H9 (cell line): ENCODE data around the gene GPALPP1. TPM values are rescaled to one million over a fixed set of nuclear protein-coding genes. Genes with fewer than 3 reads are reported as not detected.

Experiments used
- DNase-seq: peaks from one replicate; pipeline ENCODE4 v3.0.0-alpha.2; 2017
- H2AFZ ChIP-seq: one replicate; pipeline ENCODE4 v1.6.1; 2013; ENCODE audit warnings: mild to moderate bottlenecking, low read length, control low read depth, moderate library complexity
- H2AK5ac ChIP-seq: 2 replicates; pipeline ENCODE4 v1.6.1; 2013; ENCODE audit warnings: low read length, control low read depth, mixed read lengths; ENCODE audit not compliant: insufficient read length
- H2BK120ac ChIP-seq: one replicate; pipeline ENCODE4 v1.6.1; 2013; ENCODE audit warnings: low read depth, mild to moderate bottlenecking, low read length, control low read depth, inconsistent platforms; ENCODE audit not compliant: poor library complexity, severe bottlenecking
- H2BK12ac ChIP-seq: 2 replicates; pipeline ENCODE4 v1.6.1; 2013; ENCODE audit warnings: low read length, control low read depth, mixed read lengths, low read depth; ENCODE audit not compliant: insufficient read length
- H2BK15ac ChIP-seq: 2 replicates; pipeline ENCODE4 v1.6.1; 2013; ENCODE audit warnings: low read depth, low read length, control low read depth
- H2BK20ac ChIP-seq: one replicate; pipeline ENCODE4 v1.6.1; 2013; ENCODE audit warnings: low read depth, mild to moderate bottlenecking, low read length, control low read depth, inconsistent platforms; ENCODE audit not compliant: poor library complexity, severe bottlenecking
- H2BK5ac ChIP-seq: 2 replicates; pipeline ENCODE4 v1.6.1; 2013; ENCODE audit warnings: low read length, control low read depth, mixed read lengths; ENCODE audit not compliant: insufficient read length
- H3K14ac ChIP-seq: 2 replicates; pipeline ENCODE4 v1.6.1; 2013; ENCODE audit warnings: low read length, control low read depth; ENCODE audit not compliant: insufficient read depth
- H3K18ac ChIP-seq: 2 replicates; pipeline ENCODE4 v1.6.1; 2013; ENCODE audit warnings: low read depth, mild to moderate bottlenecking, mixed read lengths, low read length, control low read depth; ENCODE audit not compliant: insufficient read length
- H3K23ac ChIP-seq: 2 replicates; pipeline ENCODE4 v1.6.1; 2013; ENCODE audit warnings: low read length, control low read depth, mixed read lengths, low read depth; ENCODE audit not compliant: insufficient read length
- H3K23me2 ChIP-seq: 2 replicates; pipeline ENCODE4 v1.6.1; 2013; ENCODE audit warnings: low read depth, mild to moderate bottlenecking, mixed read lengths, low read length, control low read depth; ENCODE audit not compliant: insufficient read length, poor library complexity, severe bottlenecking
- H3K27ac ChIP-seq: 2 replicates; pipeline ENCODE4 v1.5.1; 2013; ENCODE audit warnings: low read length, control low read depth, mixed read lengths, low read depth; ENCODE audit not compliant: insufficient read length
- H3K27me3 ChIP-seq: 2 replicates; pipeline ENCODE4 v1.6.1; 2013; ENCODE audit warnings: low read length, control low read depth, inconsistent platforms; ENCODE audit not compliant: insufficient read depth
- H3K4ac ChIP-seq: 2 replicates; pipeline ENCODE4 v1.6.1; 2013; ENCODE audit warnings: low read depth, mild to moderate bottlenecking, control low read depth, inconsistent platforms, low read length, moderate library complexity
- H3K4me1 ChIP-seq: 2 replicates; pipeline ENCODE4 v1.6.1; 2013; ENCODE audit warnings: low read length, control low read depth, inconsistent platforms; ENCODE audit not compliant: insufficient read depth
- H3K4me2 ChIP-seq: 2 replicates; pipeline ENCODE4 v1.6.1; 2013; ENCODE audit warnings: low read length, control low read depth, mixed read lengths; ENCODE audit not compliant: insufficient read length, insufficient read depth
- H3K56ac ChIP-seq: 2 replicates; pipeline ENCODE4 v1.6.1; 2013; ENCODE audit warnings: low read depth, mild to moderate bottlenecking, mixed read lengths, low read length, control low read depth; ENCODE audit not compliant: insufficient read length
- H3K79me1 ChIP-seq: 2 replicates; pipeline ENCODE4 v1.6.1; 2013; ENCODE audit warnings: low read depth, mild to moderate bottlenecking, moderate library complexity, low read length, control low read depth, inconsistent platforms; ENCODE audit not compliant: insufficient read depth, poor library complexity, severe bottlenecking
- H3K79me2 ChIP-seq: 2 replicates; pipeline ENCODE4 v1.6.1; 2013; ENCODE audit warnings: low read length, control low read depth, inconsistent platforms; ENCODE audit not compliant: insufficient read depth
- H3K9ac ChIP-seq: 2 replicates; pipeline ENCODE4 v1.6.1; 2013; ENCODE audit warnings: low read length, control low read depth, mixed read lengths; ENCODE audit not compliant: insufficient read length; ENCODE audit errors: extremely low read depth
- H3K9me3 ChIP-seq: one replicate; pipeline ENCODE4 v1.6.1; 2013; ENCODE audit warnings: low read depth, low read length, inconsistent platforms; ENCODE audit not compliant: control insufficient read depth
- H3T11ph ChIP-seq: one replicate; pipeline ENCODE4 v1.6.1; 2013; ENCODE audit warnings: mild to moderate bottlenecking, low read length, control low read depth, inconsistent platforms
- H4K20me1 ChIP-seq: one replicate; pipeline ENCODE4 v1.6.1; 2013; ENCODE audit not compliant: control insufficient read depth, insufficient read length, insufficient read depth
- H4K5ac ChIP-seq: 2 replicates; pipeline ENCODE4 v1.6.1; 2013; ENCODE audit warnings: low read depth, mild to moderate bottlenecking, mixed read lengths, low read length, control low read depth; ENCODE audit not compliant: insufficient read length
- H4K8ac ChIP-seq: replicated peaks from 2 replicates; pipeline ENCODE4 v1.6.1; 2013; ENCODE audit warnings: low read length, control low read depth, mixed read lengths, low read depth; ENCODE audit not compliant: insufficient read length
- H4K91ac ChIP-seq: 2 replicates; pipeline ENCODE4 v1.6.1; 2013; ENCODE audit warnings: low read depth, mild to moderate bottlenecking, moderate library complexity, mixed read lengths, low read length, control low read depth; ENCODE audit not compliant: insufficient read length
- H3K27ac Mint-ChIP-seq, 3 experiments: 2 replicates in 2 of 3; 3 replicates in 1 of 3; pipeline ENCODE4 v1.8.0; 2020 to 2021; ENCODE audit warnings: mixed read lengths in 3 of 3, mild to moderate bottlenecking in 1 of 3, moderate library complexity in 1 of 3
- H3K27me3 Mint-ChIP-seq: 2 replicates; pipeline ENCODE4 v1.8.0; 2021; ENCODE audit warnings: low read depth, mild to moderate bottlenecking, moderate library complexity, mixed read lengths
- H3K36me3 Mint-ChIP-seq, 3 experiments: 2 replicates in 2 of 3; 3 replicates in 1 of 3; pipeline ENCODE4 v1.8.0; 2020 to 2021; ENCODE audit warnings: low read depth in 3 of 3, mixed read lengths in 3 of 3; ENCODE audit not compliant: insufficient read depth in 1 of 3
- H3K4me1 Mint-ChIP-seq, 2 experiments: 2 replicates each; pipeline ENCODE4 v1.8.0; 2020; ENCODE audit warnings: mixed read lengths in 2 of 2
- H3K4me3 Mint-ChIP-seq, 2 experiments: 2 replicates in 1 of 2; 3 replicates in 1 of 2; pipeline ENCODE4 v1.8.0; 2020 to 2021; ENCODE audit warnings: mild to moderate bottlenecking in 2 of 2, mixed read lengths in 2 of 2, moderate library complexity in 1 of 2
- H3K9me3 Mint-ChIP-seq, 2 experiments: 2 replicates in 1 of 2; 3 replicates in 1 of 2; pipeline ENCODE4 v1.8.0; 2020; ENCODE audit warnings: mild to moderate bottlenecking in 2 of 2, mixed read lengths in 2 of 2, moderate library complexity in 1 of 2
- WGBS: extraction: QIAGEN DNeasy Blood & Tissue Kit; methylation state at CpG from one replicate; pipeline ENCODE4 v1.1.7; 2013; ENCODE audit warnings: missing lambda C conversion rate, low lambda C conversion rate, mixed read lengths; ENCODE audit not compliant: insufficient read length; ENCODE audit errors: extremely low coverage; 5-methylcytosine and 5-hydroxymethylcytosine counted together
- total RNA-seq: library from RNA; stranded (reverse); gene quantifications from 2 replicates; pipeline ENCODE4 v1.2.1, GENCODE V29; 2021
- TF ChIP-seq, protein P1 (sequence below): fragments of 200-600 bp; sonication (generic); conservative IDR thresholded peaks from 3 replicates; pipeline ENCODE4 v1.8.0; 2021; ENCODE audit warnings: antibody characterized with exemption, mild to moderate bottlenecking

Gene GPALPP1
- total RNA-seq, 1 experiment from 2014 or later: 21.9 TPM

GRCh38 chr13:45048890-45049407 is 59.6 kb downstream of the GPALPP1 start:
- H3K79me2 ChIP-seq: no peaks in the 10 kb centered on the region
- H3K36me3 Mint-ChIP-seq: no peaks in the 10 kb centered on the region
- WGBS: no CpG with 5 or more reads among the region's 6 CpGs
- no peak overlapping the region for H3K4ac ChIP-seq
- H3K27me3 Mint-ChIP-seq: peaks cover 1% of the 10 kb centered on the region
- no peak overlapping the region for H3K18ac ChIP-seq
- no peaks in the 10 kb centered on the region for H3K9me3 Mint-ChIP-seq
- no peak overlapping the region for H3K23ac ChIP-seq
- H2BK5ac ChIP-seq: no peak overlapping the region
- no peak overlapping the region for H3K14ac ChIP-seq
- H3K4me1 Mint-ChIP-seq: peaks cover 20 to 39% of the 10 kb centered on the region in 2 experiments
- TF ChIP-seq, protein P1, sequence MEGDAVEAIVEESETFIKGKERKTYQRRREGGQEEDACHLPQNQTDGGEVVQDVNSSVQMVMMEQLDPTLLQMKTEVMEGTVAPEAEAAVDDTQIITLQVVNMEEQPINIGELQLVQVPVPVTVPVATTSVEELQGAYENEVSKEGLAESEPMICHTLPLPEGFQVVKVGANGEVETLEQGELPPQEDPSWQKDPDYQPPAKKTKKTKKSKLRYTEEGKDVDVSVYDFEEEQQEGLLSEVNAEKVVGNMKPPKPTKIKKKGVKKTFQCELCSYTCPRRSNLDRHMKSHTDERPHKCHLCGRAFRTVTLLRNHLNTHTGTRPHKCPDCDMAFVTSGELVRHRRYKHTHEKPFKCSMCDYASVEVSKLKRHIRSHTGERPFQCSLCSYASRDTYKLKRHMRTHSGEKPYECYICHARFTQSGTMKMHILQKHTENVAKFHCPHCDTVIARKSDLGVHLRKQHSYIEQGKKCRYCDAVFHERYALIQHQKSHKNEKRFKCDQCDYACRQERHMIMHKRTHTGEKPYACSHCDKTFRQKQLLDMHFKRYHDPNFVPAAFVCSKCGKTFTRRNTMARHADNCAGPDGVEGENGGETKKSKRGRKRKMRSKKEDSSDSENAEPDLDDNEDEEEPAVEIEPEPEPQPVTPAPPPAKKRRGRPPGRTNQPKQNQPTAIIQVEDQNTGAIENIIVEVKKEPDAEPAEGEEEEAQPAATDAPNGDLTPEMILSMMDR: no peak
- no peak overlapping the region for H2AK5ac ChIP-seq
- H4K8ac ChIP-seq: no peak overlapping the region
- H2AFZ ChIP-seq: no peak overlapping the region
- no peak overlapping the region for H3K4me2 ChIP-seq
- H2BK12ac ChIP-seq: no peak overlapping the region
- H2BK120ac ChIP-seq: no peak overlapping the region
- H3K27me3 ChIP-seq: no peaks in the 10 kb centered on the region
- H3T11ph ChIP-seq: no peak overlapping the region
- no peaks in the 10 kb centered on the region for H3K9me3 ChIP-seq
- no peak overlapping the region for H2BK15ac ChIP-seq
- H3K27ac ChIP-seq: no peak overlapping the region
- peaks cover 4% of the 10 kb centered on the region for H3K23me2 ChIP-seq
- H4K20me1 ChIP-seq: no peaks in the 10 kb centered on the region
- no peaks in the 10 kb centered on the region for H3K4me1 ChIP-seq
- no peaks in the 10 kb centered on the region for H3K79me1 ChIP-seq
- H3K9ac ChIP-seq: no peak overlapping the region
- H3K56ac ChIP-seq: no peak overlapping the region
- no peak overlapping the region for H4K5ac ChIP-seq
- H2BK20ac ChIP-seq: no peak overlapping the region
- H3K4me3 Mint-ChIP-seq: no peak overlapping the region
- no peak for DNase-seq
- H3K27ac Mint-ChIP-seq: no peak overlapping the region
- no peak overlapping the region for H4K91ac ChIP-seq
